HG02798 (cell line): ENCODE results near the gene GCK.
"Not testable (repeated sequence)": the region's sequence is repeated elsewhere in the genome, so short reads cannot be mapped to it uniquely, and the experiment has no call there.

Experiments
- ATAC-seq: cut with Tn5 transposase; IDR thresholded peaks from one replicate; pipeline ENCODE4 v1.9.1; 2021; ENCODE audit warnings: mild to moderate bottlenecking; ENCODE audit not compliant: unreplicated experiment, poor library complexity

The GCK gene

GRCh38 chr7:44184873-44185446 lies 4.3 kb downstream of the GCK start:
- ATAC-seq: no peak

- no peak for ATAC-seq
Observed at GRCh38 chr7:44184206-44184872, 4.9 kb downstream of the GCK start.

GRCh38 chr7:44183386-44183785 lies 5.9 kb downstream of the GCK start:
- ATAC-seq: no peak

DNA sequence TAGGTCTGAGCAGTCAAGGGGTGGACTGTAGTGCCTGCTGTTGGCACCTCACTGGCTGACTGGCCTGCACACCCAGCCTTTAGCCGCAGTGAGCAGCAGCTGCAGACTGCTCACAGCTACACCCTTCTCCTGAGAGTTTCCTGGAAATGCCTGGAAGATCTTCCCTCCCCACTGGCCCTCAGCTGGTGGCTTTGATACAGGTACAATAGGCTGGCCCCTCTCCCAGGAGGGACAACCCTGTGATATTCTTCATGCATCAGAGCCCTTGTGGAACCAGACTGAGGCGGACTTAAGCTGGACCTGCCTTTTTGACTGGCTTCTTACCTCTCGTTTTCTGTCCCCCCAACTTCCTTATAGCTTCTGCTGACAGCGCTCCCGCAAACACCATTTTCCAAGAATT lies 6.4 kb downstream of the GCK start:
- no peak for ATAC-seq

DNA sequence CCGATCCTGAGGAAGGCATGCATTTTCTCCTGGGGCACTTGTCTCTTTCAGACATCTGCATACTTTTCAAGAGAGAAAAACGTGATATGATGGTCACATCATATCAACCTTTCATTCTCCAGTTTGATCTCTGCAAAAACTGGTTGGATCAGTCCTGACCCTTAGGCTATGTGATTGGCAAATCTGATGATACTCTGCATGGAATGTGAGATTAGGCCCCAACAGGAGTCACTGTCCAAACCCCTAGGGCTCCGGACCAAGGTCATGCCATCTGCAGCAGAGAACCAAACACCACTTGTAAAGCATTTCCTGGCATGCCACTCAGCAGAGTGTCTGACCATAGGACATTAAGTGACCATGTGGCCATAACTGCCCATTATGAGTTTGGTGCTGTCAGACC lies 8.6 kb downstream of the GCK start:
- no peak for ATAC-seq

- ATAC-seq: no peak
Observed at GRCh38 chr7:44177570-44178131, 11.6 kb downstream of the GCK start.

GRCh38 chr7:44176486-44176885 lies 12.8 kb downstream of the GCK start:
- no peak for ATAC-seq

DNA sequence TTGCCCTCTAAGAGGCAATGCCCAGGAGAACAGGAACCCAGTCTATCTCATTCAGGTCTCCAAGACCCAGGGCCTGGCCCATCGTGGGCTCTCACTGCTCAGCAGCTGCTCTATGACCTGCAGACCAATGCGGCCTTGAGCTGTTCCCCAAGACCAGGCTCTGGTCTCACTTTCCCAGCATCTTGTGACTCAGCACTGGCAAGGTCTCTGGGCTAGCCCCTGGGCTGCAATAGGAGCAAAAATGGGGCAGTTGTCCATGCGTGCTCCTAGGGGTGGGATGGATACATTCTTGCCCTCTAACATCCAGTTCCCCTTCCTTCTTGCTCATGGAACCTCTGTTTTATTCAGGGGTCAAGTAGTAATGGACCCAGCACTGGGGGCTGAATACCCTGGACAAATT lies 13.5 kb downstream of the GCK start:
- ATAC-seq: no peak

- not testable (repeated sequence) for ATAC-seq
Observed at GRCh38 chr7:44174694-44174948, 14.6 kb downstream of the GCK start.

GRCh38 chr7:44173911-44174693 lies 15.1 kb downstream of the GCK start:
- no peak for ATAC-seq

DNA sequence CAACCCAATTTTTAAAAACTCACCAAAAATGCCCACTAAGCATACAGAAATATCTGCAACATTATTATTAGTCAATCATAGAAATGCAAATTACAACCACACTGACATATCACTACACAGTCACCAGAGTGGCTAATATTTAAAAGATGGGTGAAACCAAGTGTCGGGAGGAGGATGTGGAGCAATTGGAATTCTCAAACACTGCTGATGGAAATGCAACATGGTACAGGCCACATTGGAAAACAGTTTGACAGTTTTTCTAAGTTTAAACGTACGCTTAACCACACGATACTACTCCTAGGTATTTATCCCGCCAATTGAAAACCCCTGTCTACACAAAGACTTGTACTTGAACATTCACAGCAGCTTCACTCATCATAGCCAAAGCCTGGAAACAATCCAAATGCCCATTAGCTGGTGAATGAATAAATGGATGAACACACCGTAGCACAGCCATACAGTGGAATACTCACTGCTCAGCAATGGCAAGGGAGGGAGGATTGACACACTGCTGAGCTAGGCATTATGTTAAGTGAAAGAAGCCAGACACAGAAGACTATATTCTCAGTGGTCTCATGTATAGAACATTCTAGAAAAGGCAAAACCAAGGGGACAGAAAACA lies 16.3 kb downstream of the GCK start:
- no peak for ATAC-seq

- no peak for ATAC-seq
Observed at GRCh38 chr7:44172352-44172751, 16.9 kb downstream of the GCK start.

- ATAC-seq: not testable (repeated sequence)
Observed at GRCh38 chr7:44171901-44172300, 17.3 kb downstream of the GCK start.

DNA sequence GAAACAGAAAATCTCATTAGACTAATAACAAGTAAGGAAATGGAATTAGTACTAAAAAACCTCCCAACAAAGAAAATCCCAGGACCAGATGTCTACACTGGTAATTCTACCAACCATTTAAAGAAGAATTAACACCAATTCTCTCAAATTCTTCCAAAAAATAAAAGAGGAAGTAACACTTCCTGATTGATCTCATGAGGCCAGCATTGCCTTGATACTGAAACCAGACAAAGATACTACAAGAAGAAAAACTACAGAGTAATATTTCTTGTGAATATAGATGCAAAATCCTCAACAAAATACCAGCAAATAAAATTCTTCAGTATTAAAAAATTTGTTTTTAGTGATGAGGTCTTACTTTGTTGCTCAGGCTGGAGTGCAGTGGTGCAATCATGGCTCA lies 21.3 kb downstream of the GCK start:
- no peak for ATAC-seq

GRCh38 chr7:44163591-44163990 lies 25.6 kb downstream of the GCK start:
- ATAC-seq: no peak

DNA sequence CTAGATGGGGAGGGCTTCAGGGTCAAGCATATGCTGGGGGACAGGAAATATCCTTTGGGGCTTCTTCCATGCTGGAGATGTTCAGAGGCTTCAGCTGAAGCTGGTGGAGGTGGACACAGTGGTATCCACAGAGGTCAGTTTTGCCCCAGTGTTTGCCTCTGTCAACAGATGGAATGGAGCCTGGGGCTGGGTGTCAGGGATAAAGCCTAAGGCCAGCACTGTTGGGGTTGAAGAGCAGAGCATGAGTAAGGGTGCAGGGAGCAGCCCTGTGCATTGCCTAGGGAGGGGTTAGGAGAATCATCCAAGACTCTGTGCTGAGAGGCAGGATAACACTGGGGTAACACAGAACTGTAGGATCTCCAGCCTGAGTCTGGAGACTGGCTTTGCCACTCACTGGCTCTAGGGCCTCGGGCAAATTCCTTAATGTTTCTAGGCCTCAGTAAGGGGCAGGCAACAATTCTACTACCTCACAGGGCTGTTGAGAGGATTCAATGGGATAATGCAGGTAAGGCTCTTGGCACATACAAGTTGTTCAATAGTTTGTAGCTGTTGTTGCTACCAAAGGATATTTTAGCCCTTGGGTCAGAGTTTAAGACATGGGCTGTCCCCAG lies 26.3 kb downstream of the GCK start:
- no peak for ATAC-seq

GRCh38 chr7:44162179-44162578 lies 27.1 kb downstream of the GCK start:
- ATAC-seq: no peak

- ATAC-seq: no peak
Observed at GRCh38 chr7:44161371-44161770, 27.9 kb downstream of the GCK start.

- no peak for ATAC-seq
Observed at GRCh38 chr7:44159824-44160630, 29.2 kb downstream of the GCK start.
